GM12872 (cell line): Measurements from ENCODE around the gene PPIG.

Source experiments
- CTCF ChIP-seq: IDR thresholded peaks from 3 replicates; pipeline ENCODE4 v1.5.1; 2011; ENCODE audit warnings: low read depth, mild to moderate bottlenecking, low read length, moderate library complexity; ENCODE audit not compliant: insufficient read depth

PPIG gene

DNA sequence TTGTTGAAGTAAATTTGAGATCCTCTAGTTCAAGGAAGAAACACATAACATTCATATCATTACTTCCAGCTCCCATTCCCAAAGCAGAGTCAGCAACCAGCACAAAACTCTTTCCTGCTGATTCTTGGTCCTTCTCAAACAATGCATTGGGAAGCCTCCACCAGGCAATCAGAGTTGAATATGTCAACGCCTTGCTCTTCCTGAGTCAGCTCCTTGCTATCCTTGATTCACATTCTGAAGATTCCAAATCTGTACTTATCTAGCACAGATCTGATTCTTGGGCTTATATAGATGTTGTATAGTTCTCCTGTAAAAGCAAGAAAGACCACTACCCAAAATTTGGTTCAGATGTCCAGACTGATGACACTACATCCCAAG lies 80.4 kb downstream of the PPIG start:
- no peak for TF ChIP-seq CTCF

- TF ChIP-seq CTCF, result no peak
Measured at GRCh38 chr2:169664978-169665930, 81.1 kb downstream of the PPIG start.

DNA sequence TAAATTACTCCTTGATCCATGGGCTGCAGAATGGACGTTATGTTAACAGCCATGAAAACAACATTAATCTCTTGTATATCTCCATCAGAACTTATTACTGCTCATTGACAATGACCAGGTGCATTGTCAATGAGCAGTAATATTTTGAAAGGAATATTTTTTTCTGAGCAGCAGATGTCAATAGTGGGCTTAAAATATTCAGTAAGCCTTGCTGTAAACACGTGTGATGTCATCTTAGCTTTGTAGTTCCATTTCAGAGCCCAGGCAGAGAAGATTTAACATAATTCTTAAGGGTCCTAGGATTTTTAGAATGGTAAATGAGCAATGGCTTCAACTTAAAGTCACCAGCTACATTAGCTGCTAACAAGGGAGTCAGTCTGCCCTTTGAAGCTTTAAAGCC lies 83.4 kb downstream of the PPIG start:
- TF ChIP-seq CTCF, result no peak

DNA sequence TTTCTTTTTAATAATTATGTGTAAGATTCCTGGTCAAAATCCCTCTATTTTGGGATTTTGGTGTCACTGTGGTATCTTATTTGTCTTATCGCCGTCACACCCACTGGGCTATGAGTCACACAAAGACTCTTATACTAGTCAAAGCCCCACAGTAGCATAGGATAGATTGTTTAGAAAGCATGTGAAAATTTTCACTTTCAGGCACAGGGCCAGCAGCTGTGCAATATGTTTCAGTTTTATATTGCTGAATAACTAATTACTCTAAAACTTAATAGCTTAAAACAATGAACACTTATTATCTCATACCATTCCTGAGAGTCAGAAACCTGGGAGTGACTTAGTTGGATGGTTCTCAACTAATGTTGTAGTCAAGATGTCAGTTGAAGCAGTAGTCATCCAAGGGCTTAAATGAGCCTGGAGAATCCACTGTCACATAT lies 86.1 kb downstream of the PPIG start:
- TF ChIP-seq CTCF, result no peak

- TF ChIP-seq CTCF, result no peak
Measured at GRCh38 chr2:169670937-169671336, 86.8 kb downstream of the PPIG start.

DNA sequence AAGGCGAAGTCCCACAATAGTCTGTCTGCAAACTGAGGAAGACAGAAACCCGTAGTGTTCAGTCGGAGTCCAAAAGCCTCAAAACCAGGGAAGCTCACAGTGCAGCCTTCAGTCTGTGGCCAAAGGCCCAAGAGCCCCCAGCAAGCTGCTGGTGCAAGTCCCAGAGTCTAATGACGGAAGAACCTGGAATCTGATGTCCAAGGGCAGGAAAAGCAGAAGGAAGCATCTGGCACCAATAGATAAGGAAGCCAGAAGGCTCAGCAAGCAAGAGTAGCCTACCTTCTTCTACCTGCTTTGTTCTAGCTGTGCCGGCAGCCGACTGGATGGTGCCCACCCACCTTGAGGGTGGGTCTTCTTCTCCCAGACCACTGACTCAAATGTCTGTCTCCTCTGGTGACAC lies 88.3 kb downstream of the PPIG start:
- TF ChIP-seq CTCF, result no peak

DNA sequence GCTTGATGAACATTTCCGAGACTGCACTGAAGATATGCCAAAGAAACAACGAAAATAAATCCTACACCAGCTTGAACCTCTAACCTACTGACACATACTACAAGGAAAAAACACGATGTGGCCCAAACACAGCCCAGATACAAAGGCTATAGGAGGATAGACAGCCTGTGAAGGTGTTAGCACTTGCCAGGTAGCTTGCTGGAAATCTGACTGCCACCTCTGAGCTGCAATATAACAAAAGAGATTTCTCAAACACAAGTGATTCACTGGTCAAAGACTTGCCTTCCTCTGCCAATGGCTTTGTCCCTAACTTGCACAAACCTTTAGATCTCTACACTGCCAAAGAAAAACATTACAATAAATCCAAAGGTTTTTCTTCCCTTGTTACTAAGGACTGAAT lies 89.0 kb downstream of the PPIG start:
- TF ChIP-seq CTCF, result no peak
